GM19452 (cell line): ENCODE measurements around the gene CEBPZ.

ENCODE experiments used
- ATAC-seq: cut with Tn5 transposase; IDR thresholded peaks from one replicate; pipeline ENCODE4 v1.9.1; 2021; ENCODE audit not compliant: unreplicated experiment

CEBPZ gene

DNA sequence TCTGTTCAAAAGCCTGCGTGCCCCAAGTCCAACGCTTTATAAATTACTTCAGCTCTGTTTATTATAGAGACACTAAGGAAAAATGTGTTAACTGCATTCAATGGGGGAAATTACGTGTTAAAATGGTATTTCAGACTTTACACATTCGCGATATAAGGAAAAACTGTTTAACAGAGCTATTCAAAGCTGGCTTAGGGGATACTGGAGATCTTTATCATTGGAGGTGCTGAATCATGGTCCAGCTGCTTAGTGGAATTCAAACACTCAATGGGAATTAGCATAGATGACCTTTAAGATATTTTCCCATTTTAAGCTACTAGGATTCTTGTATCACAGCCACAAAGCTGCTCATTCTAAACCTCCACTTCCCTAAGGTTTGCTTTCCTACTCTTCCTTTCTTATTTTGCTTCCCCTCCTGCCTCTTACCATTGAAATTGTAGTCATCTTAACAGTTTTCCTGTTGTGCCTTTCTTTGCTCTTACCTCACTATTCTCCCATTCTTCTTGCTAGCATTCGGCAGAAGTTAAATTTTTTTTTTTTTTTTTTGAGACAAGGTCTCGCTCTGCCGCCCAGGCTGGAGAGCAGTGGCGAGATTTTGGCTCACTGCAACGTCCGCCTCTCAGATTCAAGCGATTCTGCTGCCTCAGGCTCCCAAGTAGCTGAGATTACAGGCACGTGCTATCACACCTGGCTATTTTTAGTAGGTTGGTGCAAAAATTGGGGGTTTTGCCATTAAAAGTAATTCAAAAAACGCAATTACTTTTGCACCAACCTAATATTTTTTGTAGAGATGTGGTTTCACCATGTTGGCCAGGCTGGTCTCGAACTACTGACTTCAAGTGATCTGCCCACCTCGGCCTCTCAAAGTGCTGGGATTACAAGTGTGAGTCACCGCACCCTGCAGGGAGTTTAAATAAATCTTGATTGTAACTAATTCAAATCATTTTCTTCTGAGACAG, 49.4 kb downstream of the CEBPZ start:
- ATAC-seq: no peak

- ATAC-seq: no peak
These were observed 50.8 kb downstream of the CEBPZ start for GRCh38 chr2:37180640-37181039.

- no peak for ATAC-seq
These were observed 51.3 kb downstream of the CEBPZ start for GRCh38 chr2:37180006-37180639.

DNA sequence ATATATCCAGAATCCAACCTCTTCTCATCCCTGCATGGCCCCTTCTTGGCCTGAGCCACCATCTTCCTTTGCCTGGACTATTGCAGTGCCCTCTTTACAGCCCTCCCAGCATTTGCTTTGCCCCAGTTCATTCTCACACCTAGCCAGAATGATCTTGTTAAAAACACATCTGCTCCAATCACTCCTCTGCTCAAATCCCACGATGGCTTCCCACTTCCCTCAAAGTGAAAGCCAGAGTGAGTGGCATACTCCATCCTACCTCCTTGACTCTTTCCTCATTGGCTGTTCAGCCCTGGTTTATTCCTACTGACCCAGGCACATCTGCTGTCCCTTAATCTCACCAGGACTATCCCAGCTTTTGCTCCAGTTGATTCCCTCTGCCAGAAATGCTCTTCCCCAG, 57.7 kb downstream of the CEBPZ start:
- ATAC-seq: no peak

GRCh38 chr2:37171624-37171950, 59.8 kb downstream of the CEBPZ start:
- ATAC-seq: no peak

DNA sequence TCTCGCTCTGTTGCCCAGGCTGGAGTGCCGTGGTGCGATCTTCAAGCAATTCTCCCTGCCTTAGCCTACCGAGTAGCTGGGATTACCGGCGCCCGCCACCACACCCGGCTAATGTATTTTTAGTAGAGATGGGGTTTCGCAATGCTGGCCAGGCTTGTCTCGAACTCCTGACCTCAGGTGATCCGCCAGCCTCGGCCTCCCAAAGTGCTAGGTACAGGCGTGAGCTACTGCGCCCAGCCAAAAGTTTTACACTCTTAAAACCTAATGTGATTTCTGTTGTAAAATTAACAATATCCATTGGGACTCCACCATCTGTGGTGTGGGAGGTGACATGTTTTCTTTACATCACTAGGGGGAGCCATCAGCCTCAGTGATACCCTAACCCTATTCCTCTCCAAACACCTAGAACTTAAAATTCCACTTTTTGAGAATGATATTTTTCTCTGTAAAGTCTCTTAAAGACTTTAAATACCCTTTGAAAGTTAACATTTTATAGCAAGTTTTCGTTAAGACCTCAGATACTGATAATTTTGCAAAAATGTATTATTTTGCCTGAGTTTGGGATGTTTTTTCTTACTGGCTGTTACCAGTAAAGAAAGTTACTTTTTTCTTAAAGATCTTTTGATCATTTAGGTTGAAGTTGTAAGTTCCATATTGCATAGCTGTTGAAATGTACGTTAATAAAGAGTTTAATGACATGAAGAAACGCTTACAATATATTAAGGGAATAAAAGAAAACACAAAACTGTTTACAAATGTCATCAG, 63.0 kb downstream of the CEBPZ start:
- ATAC-seq: no peak

DNA sequence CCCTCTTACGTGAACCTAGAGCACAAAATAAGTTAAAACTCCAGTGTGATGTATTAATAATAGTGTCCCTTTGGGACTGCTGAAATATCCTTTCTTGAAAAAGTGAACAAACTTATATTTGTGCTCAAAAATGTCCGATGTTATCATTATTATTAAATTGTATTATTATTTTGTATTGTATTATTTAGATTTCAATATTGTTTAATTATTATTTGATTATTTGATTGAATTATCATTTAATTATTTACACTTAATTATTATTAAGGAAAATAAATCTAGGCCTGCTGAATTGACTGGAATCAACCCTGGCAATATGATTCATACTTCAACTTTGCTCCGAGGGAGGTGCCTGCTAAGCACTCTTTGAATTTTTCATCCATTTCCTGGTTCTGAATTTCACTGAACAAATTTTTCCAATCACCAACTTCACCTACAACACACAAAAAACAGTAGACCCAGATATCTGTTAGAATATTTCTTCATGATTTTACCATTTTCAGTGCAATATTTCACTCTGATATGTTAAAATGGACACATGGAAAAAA, 63.7 kb downstream of the CEBPZ start:
- ATAC-seq: no peak

- ATAC-seq: no peak
These were observed 66.6 kb downstream of the CEBPZ start for GRCh38 chr2:37164757-37165156.

- peak; percentile 91 for ATAC-seq
These were observed 74.3 kb downstream of the CEBPZ start, which contains the start of gene EIF2AK2 for GRCh38 chr2:37156857-37157714. Gene EIF2AK2, minus strand, starts transcription at chr2:37156980. Its CDS starts 9,174 bp downstream, at chr2:37147806.

GRCh38 chr2:37156071-37156856, 75.1 kb downstream of the CEBPZ start:
- peak; percentile 28 for ATAC-seq

GRCh38 chr2:37154785-37155184, 76.6 kb downstream of the CEBPZ start:
- no peak for ATAC-seq

DNA sequence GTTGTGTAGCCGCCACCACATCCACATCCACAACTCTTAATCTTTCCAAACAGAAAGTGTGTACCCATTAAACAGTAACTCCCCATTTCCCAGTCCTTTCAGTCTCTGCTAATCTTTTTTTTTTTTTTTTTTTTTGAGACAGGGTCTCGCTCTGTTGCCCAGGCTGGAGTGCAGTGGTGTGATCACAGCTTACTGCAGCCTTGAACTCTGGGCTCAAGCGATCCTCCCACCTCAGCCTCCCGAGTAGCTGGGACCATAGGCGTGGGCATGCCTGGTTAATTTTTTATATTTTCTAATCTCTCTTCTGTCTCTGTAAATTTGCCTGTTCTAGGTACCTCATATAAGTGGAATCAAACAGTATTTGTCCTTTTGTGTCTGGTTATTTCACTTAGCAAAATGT, 78.2 kb downstream of the CEBPZ start:
- ATAC-seq: no peak
